B cell (primary cell): ENCODE data around the gene HES5. TPM values are rescaled to one million over a fixed set of nuclear protein-coding genes. Genes with fewer than 3 reads are reported as not detected.

Experiments
- ATAC-seq: fragments of 200-7000 bp; cut with Tn5 transposase; one replicate; pipeline ENCODE4 v1.10.0; 2021; ENCODE audit warnings: low read depth, mild to moderate bottlenecking, moderate number of reproducible peaks, moderate library complexity
- CTCF ChIA-PET: fragments of 350-600 bp; sonication (Branson Sonifier 250); formaldehyde crosslinking; loops from one replicate; lab custom pipeline; 2021; ENCODE audit warnings: antibody characterized with exemption, inconsistent platforms; lab: Charles Lee
- POLR2A ChIA-PET: fragments of 350-600 bp; sonication (Branson Sonifier 250); formaldehyde crosslinking; loops from one replicate; lab custom pipeline; 2021; ENCODE audit warnings: antibody characterized with exemption; lab: Charles Lee
- DNase-seq: peaks from one replicate; pipeline ENCODE4 v3.0.0; 2013
- H2AFZ ChIP-seq: 2 replicates; pipeline ENCODE4 v1.6.1; 2012; ENCODE audit warnings: mild to moderate bottlenecking, low read depth, low read length; ENCODE audit not compliant: insufficient read depth, poor library complexity, severe bottlenecking
- H3K27ac ChIP-seq, 2 donors: 1 replicate in 1 of 2; 2 replicates in 1 of 2; pipeline ENCODE4 v1.5.1; 2012 to 2013; ENCODE audit warnings: low read length in 2 of 2, mild to moderate bottlenecking in 2 of 2, moderate library complexity in 1 of 2
- H3K27me3 ChIP-seq, 4 experiments: fragments of 200-600 bp in 1 of 4; sonication (generic) in 1 of 4; replicated peaks in 1 of 4; 1 replicate in 2 of 4; 2 replicates in 2 of 4; pipeline versions ENCODE4 v1.6.1 to v1.7.0; 2013 to 2016; ENCODE audit warnings: low read length in 3 of 4, mild to moderate bottlenecking in 2 of 4, mixed read lengths in 1 of 4, moderate library complexity in 1 of 4; ENCODE audit not compliant: insufficient read depth in 4 of 4, control insufficient read depth in 3 of 4; ENCODE audit errors: control extremely low read depth in 1 of 4
- H3K36me3 ChIP-seq, 2 experiments: replicated peaks in 1 of 2; 1 replicate in 1 of 2; 2 replicates in 1 of 2; pipeline versions ENCODE4 v1.6.1 to v1.7.1; 2013; ENCODE audit warnings: low read length in 1 of 2; ENCODE audit not compliant: insufficient read depth in 2 of 2, control insufficient read depth in 1 of 2; ENCODE audit errors: control extremely low read depth in 1 of 2, extremely low read depth in 1 of 2
- H3K4me1 ChIP-seq, 2 donors: fragments of 200-600 bp in 1 of 2; sonication (generic) in 1 of 2; 1 replicate in 1 of 2; 2 replicates in 1 of 2; pipeline versions ENCODE4 v1.5.1 to v1.6.1; 2013 to 2017; ENCODE audit warnings: low read length in 2 of 2; ENCODE audit not compliant: control insufficient read depth in 2 of 2, insufficient read depth in 2 of 2
- H3K4me2 ChIP-seq: replicated peaks from 2 replicates; pipeline ENCODE3; 2012; ENCODE audit warnings: mild to moderate bottlenecking, low read depth, low read length; ENCODE audit not compliant: poor library complexity, severe bottlenecking
- H3K4me3 ChIP-seq, 5 experiments: fragments of 200-600 bp in 1 of 5; sonication (generic) in 1 of 5; 1 replicate in 3 of 5; 2 replicates in 2 of 5; pipeline versions ENCODE4 v1.5.1 to v1.7.0; 2011 to 2016; ENCODE audit warnings: low read length in 4 of 5, mild to moderate bottlenecking in 4 of 5, low read depth in 2 of 5, control low read depth in 1 of 5, moderate library complexity in 1 of 5; ENCODE audit not compliant: insufficient read depth in 1 of 5; ENCODE audit errors: control extremely low read depth in 1 of 5, extremely low read depth in 1 of 5
- H3K79me2 ChIP-seq: fragments of 200-600 bp; sonication (generic); one replicate; pipeline ENCODE4 v1.6.0; 2016; ENCODE audit warnings: low read length; ENCODE audit not compliant: control insufficient read depth, insufficient read depth
- H3K9ac ChIP-seq: fragments of 200-600 bp; sonication (generic); 2 replicates; pipeline ENCODE4 v1.6.1; 2017; ENCODE audit warnings: mild to moderate bottlenecking, low read length, moderate library complexity
- H3K9me3 ChIP-seq, 3 donors: one replicate each; pipeline versions ENCODE4 v1.6.1 to v1.7.1; 2013; ENCODE audit warnings: low read length in 2 of 3; ENCODE audit not compliant: control insufficient read depth in 2 of 3, insufficient read depth in 1 of 3; ENCODE audit errors: control extremely low read depth in 1 of 3
- H4K20me1 ChIP-seq: 2 replicates; pipeline ENCODE4 v1.6.0; 2012; ENCODE audit warnings: mild to moderate bottlenecking, low read length; ENCODE audit not compliant: insufficient read depth, control insufficient read depth, poor library complexity, severe bottlenecking
- H3K27ac Mint-ChIP-seq: one replicate; pipeline ENCODE4 v1.8.0; 2021; ENCODE audit warnings: mixed read lengths
- H3K27me3 Mint-ChIP-seq: one replicate; pipeline ENCODE4 v1.8.0; 2021; ENCODE audit warnings: mixed read lengths
- H3K4me1 Mint-ChIP-seq: one replicate; pipeline ENCODE4 v1.8.0; 2021; ENCODE audit warnings: mixed read lengths
- H3K4me3 Mint-ChIP-seq: one replicate; pipeline ENCODE4 v1.8.0; 2021; ENCODE audit warnings: mixed read lengths
- H3K9me3 Mint-ChIP-seq: one replicate; pipeline ENCODE4 v1.8.0; 2022; ENCODE audit warnings: mixed read lengths; ENCODE audit not compliant: insufficient read depth
- EZH2 ChIP-seq: IDR thresholded peaks from 2 replicates; pipeline ENCODE4 v1.6.1; 2012; ENCODE audit warnings: borderline replicate concordance, low read depth, mild to moderate bottlenecking, moderate library complexity, low read length; ENCODE audit not compliant: insufficient read depth, poor library complexity, severe bottlenecking
- WGBS: methylation state at CpG from one replicate; pipeline ENCODE4 v1.1.5; 2013; ENCODE audit warnings: missing lambda C conversion rate; ENCODE audit not compliant: insufficient coverage; 5-methylcytosine and 5-hydroxymethylcytosine counted together
- intact Hi-C: fragments of 100-400 bp; cut with micrococcal nuclease; formaldehyde crosslinking; loops from one replicate; pipeline ENCODE4 v1.10.0; 2022
- polyA plus RNA-seq: library from polyadenylated mRNA; depleted of rRNA; stranded (reverse); fragments of >200 nt; gene quantifications from 2 replicates; pipeline ENCODE4 v1.2.3, GENCODE V29; 2012
- total RNA-seq, 2 donors: library from RNA; stranded (reverse); fragments of 120-200 nt in 1 of 2; gene quantifications; 1 replicate in 1 of 2; 2 replicates in 1 of 2; pipeline versions ENCODE4 v1.2.3 to v1.2.4, GENCODE V29; 2013 to 2022
- TF ChIP-seq, protein P1 (sequence below): fragments of 200-600 bp; IDR thresholded peaks from one replicate; pipeline ENCODE4 v1.8.0; 2022; ENCODE audit warnings: antibody characterized with exemption, mild to moderate bottlenecking

HES5 gene
- total and polyA plus RNA-seq, 2 donors (not counting 1 experiment from before 2014, with no cell fraction given): not detected

DNA sequence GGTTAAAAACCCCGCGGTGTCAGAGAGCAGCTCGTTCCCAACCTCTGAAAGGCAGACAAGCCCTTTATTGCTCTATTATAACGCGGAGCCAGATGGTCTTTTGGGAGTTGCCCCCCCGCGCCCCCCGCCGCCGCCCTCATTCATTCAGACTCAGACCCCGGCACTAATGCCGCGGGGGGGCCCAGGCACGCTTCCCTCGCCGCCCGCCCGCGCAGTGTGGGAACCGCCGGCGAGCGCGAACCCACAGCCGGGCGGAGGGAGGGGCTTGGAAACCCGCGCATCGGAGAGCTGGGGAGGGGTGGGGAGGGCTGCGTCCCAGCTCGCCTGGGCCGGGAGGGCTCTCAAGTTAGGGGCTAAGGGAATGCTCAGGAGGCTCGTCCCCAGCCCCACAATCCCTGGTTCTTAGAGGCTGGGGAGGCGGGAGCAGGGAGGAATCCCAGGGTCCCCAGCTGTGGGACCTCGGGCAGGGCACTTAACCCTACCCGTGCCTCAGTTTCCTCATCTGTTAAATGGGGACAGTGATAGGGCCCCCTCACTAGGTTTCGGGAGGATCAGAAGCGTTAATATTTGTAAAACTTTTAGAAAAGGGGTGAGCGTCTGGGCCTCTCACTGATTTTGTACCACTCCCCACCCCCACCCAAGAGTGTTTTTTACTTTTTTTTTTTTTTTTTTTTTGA lies 10.9 kb upstream of the HES5 start:
- 7% methylated on average over 30 of the region's 39 CpGs for WGBS
- intact Hi-C loops: no loop called here

More for the DNA sequence above, 10.9 kb upstream of the HES5 start:
- Histone ChIP-seq H2AFZ (no peak overlapping the region), H3K27ac (no peak overlapping the region), H3K4me3 (no peak overlapping the region), H4K20me1 (no peaks in the 10 kb centered on the region), H3K4me1 (peaks cover 4 to 11% of the 10 kb centered on the region in 2 donors), H3K79me2 (no peaks in the 10 kb centered on the region), H3K9ac (no peak overlapping the region), H3K36me3 (no peaks in the 10 kb centered on the region), H3K4me2 (peak overlapping the region; percentile 19), H3K9me3 (peaks cover 0 to 5% (median 0%) of the 10 kb centered on the region in 3 donors), H3K27me3 (peaks cover 0 to 30% (median 4%) of the 10 kb centered on the region in 4 experiments)
- no peak for ATAC-seq
- Mint-ChIP-seq H3K4me3 (no peak overlapping the region), H3K27me3 (peaks cover 10% of the 10 kb centered on the region), H3K27ac (no peak overlapping the region), H3K4me1 (peaks cover 2% of the 10 kb centered on the region), H3K9me3 (no peaks in the 10 kb centered on the region)
- peak; percentile 23 for DNase-seq
- POLR2A ChIA-PET: interaction anchor here (0.6 to 1.0 kb wide), 2 partner anchors 15 to 58 kb away, joined by 3 to 4 read pairs; partner anchors contain the start of gene PANK4
- CTCF ChIA-PET: no interaction called here
- TF ChIP-seq, protein P1, sequence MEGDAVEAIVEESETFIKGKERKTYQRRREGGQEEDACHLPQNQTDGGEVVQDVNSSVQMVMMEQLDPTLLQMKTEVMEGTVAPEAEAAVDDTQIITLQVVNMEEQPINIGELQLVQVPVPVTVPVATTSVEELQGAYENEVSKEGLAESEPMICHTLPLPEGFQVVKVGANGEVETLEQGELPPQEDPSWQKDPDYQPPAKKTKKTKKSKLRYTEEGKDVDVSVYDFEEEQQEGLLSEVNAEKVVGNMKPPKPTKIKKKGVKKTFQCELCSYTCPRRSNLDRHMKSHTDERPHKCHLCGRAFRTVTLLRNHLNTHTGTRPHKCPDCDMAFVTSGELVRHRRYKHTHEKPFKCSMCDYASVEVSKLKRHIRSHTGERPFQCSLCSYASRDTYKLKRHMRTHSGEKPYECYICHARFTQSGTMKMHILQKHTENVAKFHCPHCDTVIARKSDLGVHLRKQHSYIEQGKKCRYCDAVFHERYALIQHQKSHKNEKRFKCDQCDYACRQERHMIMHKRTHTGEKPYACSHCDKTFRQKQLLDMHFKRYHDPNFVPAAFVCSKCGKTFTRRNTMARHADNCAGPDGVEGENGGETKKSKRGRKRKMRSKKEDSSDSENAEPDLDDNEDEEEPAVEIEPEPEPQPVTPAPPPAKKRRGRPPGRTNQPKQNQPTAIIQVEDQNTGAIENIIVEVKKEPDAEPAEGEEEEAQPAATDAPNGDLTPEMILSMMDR: no peak
- no peak for TF ChIP-seq EZH2
